SIG-M5 (cell line): ENCODE results near the gene CCNY.
"Not testable (repeated sequence)": the region's sequence is repeated elsewhere in the genome, so short reads cannot be mapped to it uniquely, and the experiment has no call there.

ENCODE experiments used
- DNase-seq: peaks from one replicate; lab custom pipeline; 2025; lab: John Stamatoyannopoulos, UW

CCNY gene

DNA sequence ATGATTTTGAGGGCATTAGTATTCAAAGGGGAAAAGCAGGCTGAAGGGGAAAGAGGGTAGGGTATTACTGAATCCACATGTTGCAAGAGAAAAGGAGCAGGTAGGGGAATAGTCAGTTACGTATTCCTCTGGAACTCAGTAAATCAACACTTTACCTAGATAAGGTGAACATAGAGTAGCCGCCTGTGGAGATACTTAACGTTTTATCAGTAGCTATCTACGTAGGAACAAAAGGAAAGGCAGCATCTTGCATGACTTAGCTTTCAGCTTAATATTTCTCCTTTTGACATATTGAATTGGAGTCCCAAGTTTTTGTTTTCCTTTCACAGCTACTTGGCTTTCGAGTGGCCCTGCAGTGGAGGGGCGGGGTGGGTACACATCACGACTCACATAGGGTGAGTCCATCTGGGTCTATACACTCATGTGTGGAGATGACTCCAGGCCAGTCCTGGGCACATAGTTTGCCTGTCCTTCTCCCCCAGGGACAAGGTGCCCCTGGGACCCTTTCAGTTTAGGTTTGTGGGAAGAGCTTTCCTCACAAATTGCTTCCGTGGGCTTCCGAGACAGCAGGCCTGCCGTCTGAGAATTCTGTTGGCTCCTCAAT is 48.1 kb downstream of the CCNY start:
- DNase-seq = no peak

DNA sequence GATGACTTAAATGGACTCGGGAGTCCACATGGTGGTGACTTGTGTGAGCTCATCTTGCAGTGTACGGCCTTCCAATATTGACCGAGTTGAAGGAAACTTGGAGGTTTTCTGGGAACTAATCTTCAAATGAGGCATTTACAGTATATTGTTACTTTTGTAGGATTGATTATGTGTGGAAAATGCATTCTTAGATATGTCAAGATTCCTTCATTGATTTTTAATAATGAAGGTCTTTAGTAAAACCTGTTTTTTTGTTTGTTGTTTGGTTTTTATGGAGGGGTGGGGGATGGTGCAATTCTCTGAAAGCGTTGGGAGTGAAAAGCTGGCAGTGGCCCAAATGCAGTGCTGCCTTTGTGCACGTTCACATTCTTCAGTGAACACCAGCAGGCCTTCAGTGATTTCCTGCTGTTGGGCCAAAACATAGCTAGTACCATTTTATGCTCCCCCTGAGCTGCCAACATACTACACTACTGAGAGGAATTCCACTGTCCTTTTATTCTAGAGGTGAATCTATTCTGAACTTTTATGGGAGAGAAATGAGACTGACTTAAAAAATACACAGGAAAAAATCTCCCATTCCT is 50.4 kb downstream of the CCNY start:
- no peak for DNase-seq

DNA sequence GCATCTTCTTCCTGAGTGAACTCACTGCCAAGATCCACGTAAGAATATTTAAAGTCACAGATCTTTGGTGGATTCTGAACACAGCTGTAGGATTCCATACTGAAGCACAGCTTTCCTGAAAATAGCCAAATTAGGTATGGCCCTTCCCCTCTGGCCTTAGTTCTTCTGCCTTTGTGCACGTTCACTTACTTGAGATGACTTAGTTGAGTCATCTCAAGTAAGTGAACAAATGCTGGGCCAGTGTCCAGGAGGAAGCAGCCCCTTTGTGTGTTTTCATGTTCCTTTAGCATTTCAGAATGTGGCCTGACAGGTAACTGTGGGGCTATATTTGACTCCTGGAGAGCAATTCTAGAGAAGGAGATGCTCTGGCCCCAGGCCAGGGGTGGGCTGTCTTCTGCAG is 51.5 kb downstream of the CCNY start:
- DNase-seq = no peak

DNA sequence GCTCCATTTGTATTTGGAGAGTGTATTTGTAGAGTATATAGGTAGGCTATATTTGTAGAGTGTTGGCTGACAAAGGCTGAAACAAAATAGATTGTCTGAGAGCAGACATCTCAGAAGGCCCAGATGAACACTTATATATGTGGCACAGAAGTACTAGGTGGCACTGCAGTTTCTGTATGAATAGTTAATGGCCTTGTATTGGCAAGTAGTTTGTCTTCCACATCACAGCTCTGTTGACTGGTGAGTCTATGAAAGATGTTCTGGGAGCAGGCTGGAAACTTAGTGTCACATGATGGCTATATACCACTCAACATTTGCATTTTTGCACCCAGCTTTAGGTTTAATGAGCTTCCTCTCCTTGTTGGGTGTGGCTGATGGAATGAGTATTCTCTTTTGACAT is 51.9 kb downstream of the CCNY start:
- DNase-seq = no peak

DNA sequence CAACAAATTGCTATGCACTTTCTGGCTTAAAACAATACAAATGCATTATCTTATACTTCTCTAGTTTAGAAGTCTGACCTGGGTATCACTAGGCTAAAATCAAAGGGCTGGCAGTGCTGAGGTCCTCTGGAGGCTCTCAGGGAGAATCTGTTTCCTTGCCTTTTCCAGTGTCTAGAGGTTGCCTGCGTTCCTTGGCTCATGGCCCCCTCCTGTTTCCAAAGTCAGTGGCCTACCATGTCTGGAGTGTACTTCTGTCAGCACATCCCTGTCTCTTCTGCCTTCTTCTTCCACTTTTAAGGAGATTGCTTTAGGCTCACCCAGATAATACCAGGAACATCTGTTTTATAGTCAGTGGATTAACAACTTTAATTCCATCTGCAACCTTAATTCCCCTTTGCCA is 52.4 kb downstream of the CCNY start:
- no peak for DNase-seq

DNA sequence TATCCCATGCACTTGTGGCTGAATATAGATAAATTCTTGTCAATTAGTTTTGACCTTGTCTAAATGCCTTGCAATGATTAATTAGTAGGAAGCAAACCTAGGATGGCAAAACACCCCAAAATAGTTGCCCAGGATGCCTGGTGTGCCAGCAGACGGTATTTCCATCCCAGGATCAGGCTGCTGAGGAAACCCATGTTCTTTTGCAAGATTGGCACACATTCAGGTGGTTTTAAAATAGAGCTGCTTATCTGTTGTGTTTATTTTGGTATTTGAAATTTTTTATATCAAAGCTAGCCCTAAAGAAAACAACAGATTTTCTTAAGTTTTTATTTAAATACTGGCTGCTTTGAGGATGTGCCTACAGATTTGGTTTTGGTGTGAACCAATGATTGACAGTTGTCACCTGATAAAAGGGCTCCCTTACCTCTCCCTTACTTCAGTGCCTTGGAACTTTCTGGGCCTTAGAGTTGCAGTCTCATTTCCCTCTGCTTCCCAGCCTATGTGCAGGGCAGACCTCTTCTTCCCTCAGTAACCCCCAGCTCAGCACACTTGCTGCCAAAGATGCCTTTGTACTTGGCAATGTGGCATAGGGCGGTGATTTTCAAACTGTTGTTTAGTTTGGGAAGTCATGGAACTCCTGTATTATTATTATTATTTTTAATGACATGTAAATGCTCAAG is 54.0 kb downstream of the CCNY start:
- no peak for DNase-seq

DNA sequence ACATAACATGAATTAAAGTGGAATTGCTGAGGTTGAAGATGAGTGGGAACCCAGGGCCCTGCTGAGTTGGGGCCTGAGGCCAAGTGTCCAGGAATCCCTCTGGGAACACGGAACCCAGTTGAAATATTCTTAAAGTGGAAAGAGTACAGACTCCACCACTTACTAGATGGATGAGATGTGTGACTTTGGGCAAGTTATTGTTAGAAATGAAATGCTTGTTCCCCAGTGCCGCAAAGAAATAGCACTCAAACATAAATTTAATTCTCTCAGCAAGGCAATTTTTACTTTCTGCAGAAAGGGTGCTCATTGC is 54.5 kb downstream of the CCNY start:
- no peak for DNase-seq

DNA sequence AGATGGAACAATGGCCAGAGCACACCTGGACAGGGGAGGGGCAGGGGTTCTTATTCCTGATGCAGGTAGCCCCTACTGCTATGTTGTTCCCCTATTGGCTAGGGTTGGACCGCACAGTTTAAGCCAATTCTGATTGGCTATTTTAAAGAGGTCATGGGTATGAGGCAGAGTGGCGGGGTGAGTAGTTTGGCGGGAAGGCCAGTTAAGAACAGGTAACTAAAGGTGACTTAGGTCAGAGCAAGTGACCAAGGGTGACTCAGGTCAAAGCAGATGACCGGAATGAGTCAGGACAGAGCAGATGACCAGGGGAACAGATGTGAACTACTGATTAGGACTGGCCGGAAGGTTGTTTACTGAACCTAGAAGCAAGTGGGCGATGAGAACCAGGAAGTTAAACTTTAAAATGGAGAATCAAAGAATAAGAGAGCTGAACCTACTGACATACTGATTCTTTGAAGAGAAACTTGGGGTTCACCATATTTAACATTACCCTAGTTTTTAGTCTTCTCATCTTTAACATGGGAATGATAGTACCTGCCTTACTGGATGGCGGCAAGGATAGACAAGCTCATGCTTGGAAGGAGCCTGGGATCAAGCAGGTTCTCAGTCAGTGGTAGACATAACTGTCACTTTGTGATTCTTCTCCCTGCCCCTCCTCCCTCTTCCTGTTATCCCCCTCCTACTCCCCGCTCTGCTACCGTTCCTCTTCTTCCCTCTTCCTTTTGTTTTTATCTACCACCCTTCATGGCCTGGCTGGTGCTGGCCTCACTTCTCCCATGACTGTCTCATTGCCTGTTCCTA is 55.0 kb downstream of the CCNY start:
- no peak for DNase-seq

DNA sequence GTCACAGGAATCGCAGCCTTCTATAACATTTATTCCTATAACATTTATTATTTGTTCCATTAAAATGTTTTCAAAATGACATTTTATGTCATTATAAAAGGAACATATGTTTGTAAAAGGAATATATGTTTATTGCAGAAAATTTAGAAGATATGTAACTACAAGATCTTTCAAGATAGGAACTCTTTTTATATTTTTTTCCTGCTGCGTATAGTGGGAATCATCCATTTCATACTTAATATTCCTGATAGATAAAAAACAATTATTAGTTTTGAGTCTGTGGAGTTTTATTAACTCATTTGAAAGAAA is 55.6 kb downstream of the CCNY start:
- no peak for DNase-seq

DNA sequence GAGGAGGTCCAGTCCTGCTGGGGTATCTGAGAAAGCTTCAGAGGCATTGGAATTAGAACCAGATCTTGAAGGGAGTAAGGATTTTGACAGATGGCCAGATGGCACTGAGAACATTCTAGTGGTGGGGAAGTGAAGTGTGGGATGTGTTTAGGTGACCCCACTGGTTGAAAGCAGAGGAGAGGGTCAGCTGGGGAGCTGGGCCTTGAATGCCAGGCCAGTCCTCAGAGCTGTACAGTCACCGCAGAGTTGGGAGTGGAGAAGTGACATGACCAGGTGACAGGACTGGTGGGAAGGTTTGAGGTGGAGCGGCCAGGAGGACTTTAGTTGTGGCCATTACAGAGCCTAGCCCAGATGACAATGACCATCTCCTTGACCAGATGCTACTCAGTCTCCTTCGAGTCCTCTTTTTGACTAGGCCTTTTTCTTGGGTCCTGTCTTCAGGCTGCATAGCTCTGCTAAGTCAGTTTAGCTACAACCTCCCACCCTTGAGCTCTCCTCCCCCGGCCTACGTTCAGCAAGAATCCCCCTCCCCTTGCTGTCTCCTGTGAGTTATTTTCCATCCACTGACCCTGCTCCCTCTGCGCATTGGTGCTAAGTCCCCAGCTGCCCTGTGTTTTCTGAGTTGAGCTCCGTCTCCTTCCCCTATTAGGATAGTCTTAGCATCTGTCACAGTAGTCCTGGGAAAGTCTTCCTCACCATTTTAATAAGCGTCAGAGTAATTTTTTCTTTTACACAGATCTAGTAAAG is 56.3 kb downstream of the CCNY start:
- no peak for DNase-seq

DNA sequence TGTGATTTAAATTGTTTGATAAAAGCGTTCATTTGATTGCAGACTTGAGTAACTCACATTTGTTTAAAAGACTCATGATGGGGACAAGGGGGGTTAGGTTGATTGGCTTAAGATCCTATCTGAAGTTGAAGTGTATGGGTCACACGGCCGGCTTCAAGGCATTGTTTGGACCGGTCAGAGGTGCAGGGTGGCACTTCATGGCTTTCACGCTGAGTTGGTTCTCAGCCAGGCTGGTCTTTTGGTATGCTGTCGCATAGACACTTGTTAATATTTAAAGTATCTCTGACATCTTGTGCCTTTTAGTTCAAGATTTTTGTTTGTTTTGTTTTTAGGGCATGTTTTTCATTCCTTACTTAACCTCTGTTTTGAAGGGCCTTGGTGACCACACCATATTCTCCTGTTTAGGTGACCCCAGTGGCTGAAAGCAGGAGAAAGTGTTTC is 58.1 kb downstream of the CCNY start:
- no peak for DNase-seq

DNA sequence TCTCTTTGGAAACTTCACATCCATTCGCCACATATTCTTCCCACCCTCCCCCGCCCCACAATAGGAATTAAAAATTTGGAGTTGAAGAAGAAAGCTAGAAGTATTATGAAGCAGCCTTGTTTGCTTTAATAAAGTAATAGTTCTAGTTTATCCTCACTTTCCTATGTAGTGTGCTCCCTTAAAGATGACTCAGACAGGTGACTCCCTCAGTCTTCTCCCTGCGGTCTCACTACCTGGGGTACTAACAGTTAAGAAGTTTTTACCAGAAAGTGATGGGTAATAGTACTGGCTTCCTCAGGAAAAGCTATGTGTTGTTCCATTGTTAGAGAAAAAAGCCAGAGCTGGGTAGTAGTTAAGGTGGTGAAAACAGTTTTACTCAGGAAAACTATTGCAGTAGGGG is 58.6 kb downstream of the CCNY start:
- DNase-seq = no peak

DNA sequence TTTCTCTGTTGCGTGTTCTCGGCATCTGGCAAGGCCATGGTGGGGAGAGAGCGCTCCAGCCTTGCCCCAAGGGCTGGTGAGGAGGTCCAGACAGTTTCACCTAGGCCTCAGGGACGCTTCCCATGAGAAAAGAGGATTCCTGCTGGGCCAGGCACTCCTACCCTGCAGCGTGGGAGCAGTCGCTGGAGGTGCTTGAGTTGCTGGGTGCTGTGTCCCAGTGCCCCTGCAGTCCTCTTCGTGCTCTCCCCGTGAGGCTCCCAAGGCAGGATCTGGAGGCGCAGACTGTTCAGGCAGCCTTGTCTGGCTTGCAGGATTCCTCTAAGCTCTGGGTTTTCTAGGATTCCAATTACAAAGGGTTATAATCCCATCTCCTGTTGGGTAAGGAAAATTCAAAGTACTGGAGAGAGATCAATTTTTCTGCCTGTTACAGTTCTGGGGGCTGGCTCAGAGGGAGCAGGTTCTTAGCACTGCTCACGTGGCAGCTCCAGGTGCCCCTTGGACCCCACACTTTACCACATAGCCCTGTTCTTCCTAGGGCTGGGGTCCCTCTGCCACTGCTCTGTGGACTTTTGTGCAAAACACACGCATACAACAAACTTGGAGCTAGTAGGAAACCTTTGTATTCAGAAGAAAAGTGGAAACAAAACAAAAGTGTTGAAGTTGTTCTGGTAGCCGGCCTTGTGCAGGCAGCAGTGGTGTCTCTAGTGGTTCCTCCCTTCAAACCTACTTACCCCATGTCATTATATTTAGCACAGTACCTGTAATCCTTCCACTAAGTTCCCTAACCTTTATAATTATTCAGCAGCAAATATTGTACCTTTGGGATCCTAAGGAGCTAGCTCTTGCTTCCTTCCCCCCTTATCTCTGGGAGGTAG is 60.5 kb downstream of the CCNY start:
- DNase-seq = no peak

DNA sequence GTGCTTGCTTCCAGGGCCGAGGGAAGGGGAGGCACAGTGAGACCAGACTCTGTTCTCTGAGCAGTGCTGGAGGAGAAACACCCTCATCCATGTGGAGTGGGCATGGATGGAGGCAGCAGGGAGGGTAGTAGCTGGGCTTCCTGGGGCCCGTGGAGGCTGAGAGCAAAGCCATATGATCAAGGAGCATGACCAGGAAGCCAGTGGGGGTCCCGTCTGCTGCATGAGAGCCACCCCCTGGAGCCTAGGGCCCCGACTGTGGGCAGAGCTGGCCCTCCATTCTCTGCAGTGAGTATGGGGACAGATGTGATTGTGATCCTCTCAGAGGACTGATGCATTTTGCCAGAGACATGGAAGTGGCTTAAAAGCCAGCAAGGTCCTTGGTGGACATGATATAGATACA is 61.6 kb downstream of the CCNY start:
- DNase-seq = no peak

DNA sequence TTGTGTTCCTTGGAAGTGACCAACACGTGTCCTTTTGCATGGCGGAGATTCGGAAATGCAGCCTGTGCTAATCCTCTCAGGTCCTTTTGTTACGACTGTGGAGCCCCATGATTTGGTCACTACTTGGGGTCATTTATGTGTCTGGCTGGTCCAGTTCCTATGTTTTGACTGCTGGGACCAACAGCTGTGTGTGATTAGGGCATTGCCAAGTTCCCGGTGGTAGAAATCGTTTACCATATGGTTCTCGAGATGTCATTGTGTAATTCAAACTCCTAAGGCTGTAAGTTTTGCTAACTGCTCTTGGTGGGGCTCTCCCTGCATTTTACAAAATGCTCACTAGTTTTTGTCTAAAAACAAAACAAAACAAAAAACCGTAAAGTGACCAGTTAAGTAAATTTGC is 62.0 kb downstream of the CCNY start:
- DNase-seq = no peak

DNA sequence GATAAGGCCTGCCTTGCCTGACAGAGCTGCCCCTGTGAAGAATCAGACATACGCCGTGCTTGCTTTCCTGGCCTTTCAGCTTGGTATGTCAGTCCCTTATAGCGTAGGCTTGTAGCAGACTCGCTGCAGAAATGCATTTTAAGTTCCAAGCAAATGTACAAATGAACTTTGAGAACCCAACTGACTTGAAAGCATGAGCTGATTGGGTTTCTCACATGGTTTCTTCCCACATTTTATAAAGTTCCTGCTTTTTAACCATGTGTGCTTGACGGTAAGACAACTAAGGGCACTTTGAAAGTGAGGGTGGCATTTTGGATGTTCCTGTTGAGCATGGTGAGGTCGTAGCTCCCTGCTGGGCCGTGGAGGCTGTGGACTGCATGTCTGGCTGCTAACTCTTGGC is 62.6 kb downstream of the CCNY start:
- no peak for DNase-seq

DNA sequence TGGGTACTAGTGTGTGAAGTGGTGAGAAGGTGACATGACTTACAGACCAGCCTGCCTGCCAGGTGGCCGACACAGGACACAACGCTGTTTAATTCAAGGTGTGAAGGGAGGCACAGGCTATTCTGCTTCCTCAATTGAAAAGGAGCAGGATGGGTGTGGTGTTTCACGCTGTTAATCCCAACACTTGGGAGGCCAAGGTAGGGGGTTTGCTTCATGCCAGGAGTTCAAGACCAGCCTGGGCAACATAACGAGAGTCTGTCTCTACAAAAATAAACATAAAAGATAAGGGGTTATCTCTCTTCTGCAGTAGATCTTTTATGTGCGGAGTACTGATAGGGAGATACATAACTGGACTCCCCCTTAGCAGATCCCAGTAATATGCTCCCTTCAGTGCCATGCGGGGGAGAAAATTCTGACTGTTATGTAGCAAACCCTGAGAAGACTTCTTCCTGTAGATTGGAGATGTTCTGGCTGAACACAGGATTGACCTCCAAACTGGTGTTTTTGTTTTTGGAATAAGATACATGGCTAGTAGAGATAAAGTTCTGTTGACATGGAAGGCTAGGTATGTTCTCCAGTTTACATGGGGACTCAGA is 63.2 kb downstream of the CCNY start:
- no peak for DNase-seq

DNA sequence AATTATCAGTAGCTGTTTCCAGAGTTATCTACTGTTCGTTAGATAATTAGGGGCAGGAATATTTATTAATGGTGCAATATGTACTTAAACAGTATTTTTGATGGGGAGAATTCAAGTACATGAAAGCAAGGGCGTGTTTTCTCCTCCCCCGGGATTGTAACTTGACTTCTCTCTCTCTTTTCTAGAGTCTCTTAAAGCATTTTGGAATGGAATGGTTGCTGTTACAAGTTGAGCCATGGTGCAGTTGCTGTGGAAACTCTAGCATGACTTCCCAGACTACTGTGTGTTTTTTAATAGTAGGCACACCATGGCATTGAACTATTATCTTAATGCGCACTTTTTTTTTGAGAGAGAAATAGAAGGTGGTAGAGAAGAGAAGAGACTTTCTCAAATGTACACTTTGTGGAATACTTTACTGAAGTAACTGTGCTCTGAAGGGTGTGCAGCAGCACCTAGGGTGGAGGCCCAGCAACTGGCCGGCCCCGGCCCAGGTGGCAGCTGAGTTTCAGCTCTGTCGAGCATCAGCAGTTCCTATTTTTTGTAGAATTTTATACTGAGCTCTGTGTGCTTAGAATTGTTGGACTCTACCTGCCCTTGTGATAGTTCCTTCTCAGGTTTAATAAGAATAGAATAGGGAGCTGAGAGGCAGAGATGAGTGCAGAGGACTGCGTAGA is 64.4 kb downstream of the CCNY start:
- DNase-seq = no peak

DNA sequence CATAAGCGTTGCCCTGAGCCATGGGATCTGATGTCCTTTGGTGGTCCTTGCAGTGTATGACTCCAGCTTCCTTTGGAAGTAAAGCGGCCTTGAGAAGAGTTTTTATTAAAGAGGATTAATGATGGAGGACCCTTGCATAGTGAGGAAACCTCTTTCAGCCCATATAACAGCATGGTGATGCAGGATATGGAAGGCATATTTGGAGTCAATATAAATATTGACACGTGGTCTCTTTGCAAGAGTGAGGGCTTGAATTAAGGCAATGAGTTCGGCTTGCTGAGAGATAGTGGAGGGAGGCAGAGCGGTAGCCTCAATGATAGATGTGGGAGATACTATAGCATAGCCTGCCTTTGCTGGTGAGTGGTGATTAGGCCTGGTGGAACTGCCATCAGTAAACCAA is 67.2 kb downstream of the CCNY start:
- not testable (repeated sequence) for DNase-seq

DNA sequence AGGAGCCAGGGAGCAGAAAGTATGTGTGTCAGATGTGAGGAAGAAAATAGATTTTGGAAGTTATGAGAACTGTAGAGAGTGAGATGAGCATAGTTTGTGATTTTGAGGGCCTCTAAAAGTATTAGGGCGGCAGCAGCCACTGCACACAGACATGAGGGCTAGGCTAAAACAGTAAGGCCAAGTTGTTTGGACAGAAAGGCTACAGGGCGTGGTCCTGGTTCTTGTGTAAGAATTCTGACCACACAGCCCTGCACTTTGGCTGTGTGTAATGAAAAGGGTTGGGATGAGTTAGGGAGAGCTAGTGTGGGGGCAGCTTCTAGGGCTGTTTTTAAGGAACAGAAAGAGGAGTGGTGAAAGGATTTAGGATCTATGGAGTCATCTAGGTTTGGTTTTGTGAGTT is 67.8 kb downstream of the CCNY start:
- DNase-seq = not testable (repeated sequence)
